ENCODE measurements around the gene MPV17L2.
"Not testable (repeated sequence)": the region's sequence is repeated elsewhere in the genome, so short reads cannot be mapped to it uniquely, and the experiment has no call there.

GRCh38 chr19:18159059-18159616 lies 33.9 kb upstream of the MPV17L2 start:
- not testable (repeated sequence) for TF ChIP-seq CTCF (IDR thresholded peaks at IDR 0.05); POLR2A (IDR thresholded peaks at IDR 0.05; ENCODE audit: low read length); REST (IDR thresholded peaks at IDR 0.05); ZNF302 (CRISPR knock-in tag; IDR thresholded peaks at IDR 0.05); CEBPB (IDR thresholded peaks at IDR 0.05); RAD21 (conservative IDR thresholded peaks at IDR 0.05 in 1 of 2, IDR thresholded peaks at IDR 0.05 in 1 of 2); RCOR1 (IDR thresholded peaks at IDR 0.05; ENCODE audit: low read depth, low read length); POLR2AphosphoS2 (conservative IDR thresholded peaks at IDR 0.05; ENCODE audit: low read length); PBX3 (IDR thresholded peaks at IDR 0.05)

Measured in A549 (cell line).